HG02678 (cell line): ENCODE data around the gene SSTR4.

Source experiments
- ATAC-seq: cut with Tn5 transposase; IDR thresholded peaks from one replicate; pipeline ENCODE4 v1.9.1; 2021; ENCODE audit warnings: mild to moderate bottlenecking, moderate library complexity; ENCODE audit not compliant: unreplicated experiment

The SSTR4 gene

GRCh38 chr20:23085436-23086055 lies 50.4 kb downstream of the SSTR4 start:
- no peak for ATAC-seq

DNA sequence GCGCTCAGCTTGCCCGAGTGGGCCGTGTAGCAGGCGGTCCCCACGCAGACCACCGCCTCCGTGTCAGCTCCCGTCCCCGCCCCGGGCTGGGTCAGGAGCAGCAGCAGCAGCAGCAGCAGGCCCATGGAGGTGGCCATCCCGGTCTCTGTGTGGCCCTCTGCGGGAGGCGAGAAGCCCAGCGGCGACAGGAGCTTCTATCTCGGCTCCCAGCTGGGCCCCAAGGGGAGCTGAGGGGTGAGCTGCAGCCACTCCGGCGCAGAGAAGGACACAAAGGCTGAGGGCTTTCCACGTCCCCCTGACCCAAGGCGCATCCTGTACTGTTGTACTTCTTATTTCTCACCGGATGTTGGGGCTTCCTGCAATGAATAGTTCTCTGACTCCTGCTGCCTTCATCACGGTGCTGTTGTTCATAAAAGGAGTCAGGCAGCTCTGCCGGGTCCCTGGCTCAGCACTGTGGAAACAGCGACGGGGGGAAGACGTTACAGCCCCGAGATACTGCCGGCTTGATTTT lies 51.0 kb downstream of the SSTR4 start, which contains the start of gene CD93:
TSS of gene CD93 (minus strand) at position 269 of the 511 bp plus-strand sequence. CDS start at position 137, 132 bp downstream.
- peak; percentile 45 for ATAC-seq

GRCh38 chr20:23086931-23087411 lies 51.9 kb downstream of the SSTR4 start:
- no peak for ATAC-seq

DNA sequence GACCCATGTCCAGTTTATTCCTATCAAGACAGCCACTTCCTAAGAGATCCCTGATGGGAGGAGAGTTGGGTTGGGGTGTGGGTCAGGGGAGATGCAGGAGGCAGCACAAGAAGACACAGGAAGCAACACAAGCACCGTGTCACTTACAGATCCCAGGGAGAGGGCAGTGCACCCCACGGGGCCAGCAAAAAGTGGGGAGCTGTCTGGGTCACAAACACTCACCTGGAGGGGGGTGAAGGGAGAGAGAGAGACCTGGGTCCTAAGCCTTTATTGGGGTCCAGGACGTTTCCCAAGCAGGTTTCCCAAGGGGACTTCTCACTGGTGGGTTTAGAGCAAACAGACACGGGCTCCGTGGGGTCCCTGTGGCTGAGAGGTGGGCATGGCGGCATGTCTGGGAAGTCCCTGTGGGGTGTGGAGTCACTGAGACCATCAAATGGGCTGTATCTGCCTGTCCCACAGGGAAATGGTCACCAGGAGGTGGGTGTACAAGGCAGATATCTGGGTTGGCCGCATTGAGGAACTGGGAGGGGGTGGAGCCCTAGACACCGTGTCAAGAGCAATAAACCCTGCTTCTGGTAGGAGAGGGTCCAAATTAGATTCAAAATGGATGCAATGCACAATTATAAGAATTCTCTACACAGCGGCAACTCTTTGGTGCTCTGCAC lies 52.6 kb downstream of the SSTR4 start:
- ATAC-seq: no peak
